Measurements from ENCODE around the gene ERLIN1. TPM values are rescaled to one million over a fixed set of nuclear protein-coding genes. Genes with fewer than 3 reads are reported as not detected.

Gene ERLIN1
- total and polyA plus RNA-seq, 4 donors: 5.8 to 38.1 (median 27.3) TPM

DNA sequence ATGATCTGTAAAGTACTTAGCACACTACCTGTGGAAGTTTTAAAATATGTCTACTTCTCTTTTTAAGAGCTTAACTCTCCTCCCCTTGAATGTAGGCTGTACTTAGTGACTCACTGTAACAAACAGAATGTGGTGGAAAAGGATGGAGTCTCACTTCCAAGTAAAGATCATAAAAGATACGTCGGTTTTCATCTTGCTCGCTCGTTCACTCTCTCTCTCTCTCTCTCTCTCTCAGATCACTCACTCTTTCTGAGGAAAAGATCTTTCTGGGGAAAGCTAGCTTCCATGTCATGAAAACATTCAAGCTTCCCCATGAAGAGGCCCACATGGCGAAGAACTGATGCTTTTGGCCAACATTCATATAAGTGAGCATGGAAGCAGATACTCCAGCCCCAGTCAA lies 38.0 kb upstream of the ERLIN1 start:
- H3K27me3 ChIP-seq (ENCODE audit: control insufficient read depth in 3 of 3, insufficient read depth in 3 of 3, low read length in 2 of 3): no peaks in the 10 kb centered on the region
- H3K4me3 ChIP-seq: no peak overlapping the region
- ATAC-seq (ENCODE audit: insufficient read depth, low FRiP score) (no peak), DNase-seq (no peak)
- H3K9me3 ChIP-seq (ENCODE audit: control insufficient read depth in 4 of 4, insufficient read depth in 3 of 4, low read length in 3 of 4): no peaks in the 10 kb centered on the region
- H3K36me3 ChIP-seq (ENCODE audit: control insufficient read depth in 4 of 4, insufficient read depth in 4 of 4, low read length in 4 of 4): peaks cover 2 to 19% (median 14%) of the 10 kb centered on the region in 4 donors
- no peak overlapping the region for H3K27ac ChIP-seq (ENCODE audit: low read depth in 1 of 2, low read length in 1 of 2)
- TF ChIP-seq, protein P1, sequence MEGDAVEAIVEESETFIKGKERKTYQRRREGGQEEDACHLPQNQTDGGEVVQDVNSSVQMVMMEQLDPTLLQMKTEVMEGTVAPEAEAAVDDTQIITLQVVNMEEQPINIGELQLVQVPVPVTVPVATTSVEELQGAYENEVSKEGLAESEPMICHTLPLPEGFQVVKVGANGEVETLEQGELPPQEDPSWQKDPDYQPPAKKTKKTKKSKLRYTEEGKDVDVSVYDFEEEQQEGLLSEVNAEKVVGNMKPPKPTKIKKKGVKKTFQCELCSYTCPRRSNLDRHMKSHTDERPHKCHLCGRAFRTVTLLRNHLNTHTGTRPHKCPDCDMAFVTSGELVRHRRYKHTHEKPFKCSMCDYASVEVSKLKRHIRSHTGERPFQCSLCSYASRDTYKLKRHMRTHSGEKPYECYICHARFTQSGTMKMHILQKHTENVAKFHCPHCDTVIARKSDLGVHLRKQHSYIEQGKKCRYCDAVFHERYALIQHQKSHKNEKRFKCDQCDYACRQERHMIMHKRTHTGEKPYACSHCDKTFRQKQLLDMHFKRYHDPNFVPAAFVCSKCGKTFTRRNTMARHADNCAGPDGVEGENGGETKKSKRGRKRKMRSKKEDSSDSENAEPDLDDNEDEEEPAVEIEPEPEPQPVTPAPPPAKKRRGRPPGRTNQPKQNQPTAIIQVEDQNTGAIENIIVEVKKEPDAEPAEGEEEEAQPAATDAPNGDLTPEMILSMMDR (IDR thresholded peaks at IDR 0.05; ENCODE audit: control extremely low read depth, extremely low read depth): no peak
- H3K9ac ChIP-seq (ENCODE audit: insufficient read depth in 1 of 2, low read length in 2 of 2): no peak overlapping the region
- 78 to 79% methylated on average over 5 of the region's 5 CpGs for WGBS, 2 donors
- no peaks in the 10 kb centered on the region for H3K4me1 ChIP-seq (ENCODE audit: control insufficient read depth in 5 of 5, insufficient read depth in 5 of 5, low read length in 5 of 5)

DNA sequence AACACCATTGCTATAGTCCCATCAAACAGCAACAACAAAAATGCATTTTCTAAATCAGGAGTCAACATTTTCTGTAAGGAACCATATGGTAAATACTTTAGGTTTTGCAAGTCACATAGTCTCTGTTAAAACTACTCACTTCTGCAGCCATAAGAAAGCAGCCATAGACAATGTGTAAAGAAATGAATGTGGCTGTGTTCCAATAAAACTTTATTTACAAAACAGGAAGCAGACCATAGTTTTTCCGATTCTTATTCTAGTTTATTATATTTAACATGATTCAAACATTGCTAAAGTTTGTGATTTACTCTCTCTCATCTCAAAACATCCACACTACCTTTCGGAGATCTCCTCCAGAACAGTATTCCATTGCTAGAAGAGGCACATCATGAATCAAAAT lies 36.7 kb upstream of the ERLIN1 start:
- WGBS, 2 donors: 98 to 99% methylated on average over 2 of the region's 2 CpGs
- Histone ChIP-seq H3K27ac (ENCODE audit: low read depth in 1 of 2, low read length in 1 of 2) (no peak overlapping the region), H3K27me3 (ENCODE audit: control insufficient read depth in 3 of 3, insufficient read depth in 3 of 3, low read length in 2 of 3) (no peaks in the 10 kb centered on the region), H3K9ac (ENCODE audit: insufficient read depth in 1 of 2, low read length in 2 of 2) (no peak overlapping the region), H3K4me3 (no peak overlapping the region), H3K9me3 (ENCODE audit: control insufficient read depth in 4 of 4, insufficient read depth in 3 of 4, low read length in 3 of 4) (no peaks in the 10 kb centered on the region), H3K4me1 (ENCODE audit: control insufficient read depth in 5 of 5, insufficient read depth in 5 of 5, low read length in 5 of 5) (no peaks in the 10 kb centered on the region), H3K36me3 (ENCODE audit: control insufficient read depth in 4 of 4, insufficient read depth in 4 of 4, low read length in 4 of 4) (peaks cover 9 to 26% (median 14%) of the 10 kb centered on the region in 4 donors)
- TF ChIP-seq, protein P1 (IDR thresholded peaks at IDR 0.05; ENCODE audit: control extremely low read depth, extremely low read depth): no peak
- DNase-seq (no peak), ATAC-seq (ENCODE audit: insufficient read depth, low FRiP score) (no peak)

- Histone ChIP-seq H3K9me3 (ENCODE audit: control insufficient read depth in 4 of 4, insufficient read depth in 3 of 4, low read length in 3 of 4) (no peaks in the 10 kb centered on the region), H3K4me1 (ENCODE audit: control insufficient read depth in 5 of 5, insufficient read depth in 5 of 5, low read length in 5 of 5) (no peaks in the 10 kb centered on the region), H3K9ac (ENCODE audit: insufficient read depth in 1 of 2, low read length in 2 of 2) (no peak overlapping the region), H3K4me3 (no peak overlapping the region), H3K27ac (ENCODE audit: low read depth in 1 of 2, low read length in 1 of 2) (no peak overlapping the region), H3K27me3 (ENCODE audit: control insufficient read depth in 3 of 3, insufficient read depth in 3 of 3, low read length in 2 of 3) (no peaks in the 10 kb centered on the region), H3K36me3 (ENCODE audit: control insufficient read depth in 4 of 4, insufficient read depth in 4 of 4, low read length in 4 of 4) (peaks cover 8 to 40% (median 22%) of the 10 kb centered on the region in 4 donors)
- TF ChIP-seq, protein P1 (IDR thresholded peaks at IDR 0.05; ENCODE audit: control extremely low read depth, extremely low read depth): no peak
- ATAC-seq (ENCODE audit: insufficient read depth, low FRiP score) (no peak), DNase-seq (no peak)
- 93 to 95% methylated on average over 2 of the region's 2 CpGs for WGBS, 2 donors
Measured at GRCh38 chr10:100216006-100216405, 30.2 kb upstream of the ERLIN1 start.

DNA sequence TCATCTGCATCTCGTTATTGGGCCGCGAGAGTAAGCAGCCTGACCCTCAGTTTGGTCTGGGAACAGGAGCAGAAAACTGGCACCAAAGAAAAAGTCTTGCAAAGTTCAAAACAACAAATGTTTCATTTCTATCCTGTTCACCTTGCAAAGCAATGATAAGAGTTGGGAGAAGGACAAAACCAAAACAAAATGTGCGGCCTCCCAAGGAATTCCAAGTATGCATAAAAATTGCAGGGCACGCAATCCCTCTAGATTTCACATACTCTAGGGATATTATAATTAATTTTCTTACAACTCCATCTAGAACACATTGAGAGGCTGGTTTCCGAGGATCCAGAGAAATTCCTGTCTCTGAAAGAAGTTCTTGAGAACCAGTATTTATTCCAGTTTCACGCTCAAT lies 23.5 kb upstream of the ERLIN1 start:
- TF ChIP-seq, protein P1 (IDR thresholded peaks at IDR 0.05; ENCODE audit: control extremely low read depth, extremely low read depth): no peak
- H3K27ac ChIP-seq (ENCODE audit: low read depth in 1 of 2, low read length in 1 of 2): no peak overlapping the region
- DNase-seq: no peak
- 84 to 90% methylated on average over 7 of the region's 7 CpGs for WGBS, 2 donors
- peaks cover 9 to 31% (median 25%) of the 10 kb centered on the region in 4 donors for H3K36me3 ChIP-seq (ENCODE audit: control insufficient read depth in 4 of 4, insufficient read depth in 4 of 4, low read length in 4 of 4)
- H3K4me3 ChIP-seq: no peak overlapping the region
- H3K9ac ChIP-seq (ENCODE audit: insufficient read depth in 1 of 2, low read length in 2 of 2): no peak overlapping the region
- no peak for ATAC-seq (ENCODE audit: insufficient read depth, low FRiP score)
- H3K27me3 ChIP-seq (ENCODE audit: control insufficient read depth in 3 of 3, insufficient read depth in 3 of 3, low read length in 2 of 3): no peaks in the 10 kb centered on the region
- no peaks in the 10 kb centered on the region for H3K4me1 ChIP-seq (ENCODE audit: control insufficient read depth in 5 of 5, insufficient read depth in 5 of 5, low read length in 5 of 5)
- H3K9me3 ChIP-seq (ENCODE audit: control insufficient read depth in 4 of 4, insufficient read depth in 3 of 4, low read length in 3 of 4): no peaks in the 10 kb centered on the region
